ENCODE data around the gene CEBPA. TPM values are rescaled to one million over a fixed set of nuclear protein-coding genes. Genes with fewer than 3 reads are reported as not detected.

The CEBPA gene
- total RNA-seq, 1 experiment from 2014 or later: 3.2 TPM

DNA sequence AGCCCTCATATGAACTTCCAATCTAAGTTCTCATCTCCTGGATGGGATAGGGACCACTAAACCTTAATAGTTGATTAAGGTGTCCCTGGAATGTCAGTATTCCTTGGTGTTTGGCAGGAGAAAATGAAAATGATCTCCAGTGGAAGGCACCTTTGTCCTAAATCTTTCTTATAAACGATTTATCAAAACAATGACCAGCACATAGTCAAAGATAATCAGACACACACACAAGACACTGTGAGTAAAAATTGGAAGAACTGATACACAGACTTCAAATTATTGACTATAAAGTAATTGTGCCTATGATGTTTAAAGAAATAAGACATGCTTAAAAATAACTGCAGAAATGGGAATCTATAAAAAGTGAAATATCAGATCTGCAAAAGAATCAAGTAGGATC, 13.7 kb downstream of the CEBPA start:
- no peak overlapping the region for H2BK20ac ChIP-seq (ENCODE audit: low read depth, low read length, poor library complexity, severe bottlenecking)
- no peak overlapping the region for H2BK15ac ChIP-seq (ENCODE audit: low read depth, low read length)
- no peak overlapping the region for H3K27ac ChIP-seq (ENCODE audit: insufficient read length, low read depth, low read length)
- H3K18ac ChIP-seq (ENCODE audit: insufficient read length, low read depth, low read length): no peak overlapping the region
- no peak overlapping the region for H3K56ac ChIP-seq (ENCODE audit: insufficient read length, low read depth, low read length)
- H4K91ac ChIP-seq (ENCODE audit: insufficient read length, low read depth, low read length): no peak overlapping the region
- no peak overlapping the region for H3K9ac ChIP-seq (ENCODE audit: extremely low read depth, insufficient read length, low read length)
- no peaks in the 10 kb centered on the region for H3K79me2 ChIP-seq (ENCODE audit: insufficient read depth, low read length)
- no peaks in the 10 kb centered on the region for H3K9me3 ChIP-seq (ENCODE audit: control insufficient read depth, low read depth, low read length)
- no peak overlapping the region for H2AFZ ChIP-seq (ENCODE audit: low read length)
- H2BK5ac ChIP-seq (ENCODE audit: insufficient read length, low read length): no peak overlapping the region
- no peak for DNase-seq
- H2AK5ac ChIP-seq (ENCODE audit: insufficient read length, low read length): no peak overlapping the region
- no peak overlapping the region for H3K4ac ChIP-seq (ENCODE audit: low read depth, low read length)
- H3K23me2 ChIP-seq (ENCODE audit: insufficient read length, low read depth, low read length, poor library complexity, severe bottlenecking): no peaks in the 10 kb centered on the region
- no peak overlapping the region for H4K8ac ChIP-seq (replicated peaks; ENCODE audit: insufficient read length, low read depth, low read length)
- H3T11ph ChIP-seq (ENCODE audit: low read length): no peak overlapping the region
- Mint-ChIP-seq H3K4me1 (peaks cover 20 to 29% of the 10 kb centered on the region in 2 experiments), H3K27ac (no peak overlapping the region), H3K4me3 (no peak overlapping the region), H3K27me3 (ENCODE audit: low read depth) (peaks cover 11% of the 10 kb centered on the region), H3K9me3 (peaks cover 3 to 9% of the 10 kb centered on the region in 2 experiments; a peak in 4 of 5 replicates), H3K36me3 (ENCODE audit: insufficient read depth in 1 of 3, low read depth in 3 of 3) (no peaks in the 10 kb centered on the region)
- H2BK12ac ChIP-seq (ENCODE audit: insufficient read length, low read depth, low read length): no peak overlapping the region
- no CpG with 5 or more reads among the region's 1 CpG for whole genome bisulfite sequencing (ENCODE audit: extremely low coverage, insufficient read length, low lambda C conversion rate)
- H3K14ac ChIP-seq (ENCODE audit: insufficient read depth, low read length): no peak overlapping the region
- no peak overlapping the region for H3K4me2 ChIP-seq (ENCODE audit: insufficient read depth, insufficient read length, low read length)
- H3K4me1 ChIP-seq (ENCODE audit: insufficient read depth, low read length): no peaks in the 10 kb centered on the region; the same call in 1 of the 2 replicates
- H4K5ac ChIP-seq (ENCODE audit: insufficient read length, low read depth, low read length): no peak overlapping the region
- H3K79me1 ChIP-seq (ENCODE audit: insufficient read depth, low read depth, low read length, poor library complexity, severe bottlenecking): no peaks in the 10 kb centered on the region
- no peaks in the 10 kb centered on the region for H3K27me3 ChIP-seq (ENCODE audit: insufficient read depth, low read length)
- H4K20me1 ChIP-seq (ENCODE audit: control insufficient read depth, insufficient read depth, insufficient read length): no peaks in the 10 kb centered on the region
- H2BK120ac ChIP-seq (ENCODE audit: low read depth, low read length, poor library complexity, severe bottlenecking): no peak overlapping the region
- no peak overlapping the region for H3K23ac ChIP-seq (ENCODE audit: insufficient read length, low read depth, low read length)
- no peak for TF ChIP-seq CTCF (conservative IDR thresholded peaks at IDR 0.05)

Measured in H9 (cell line).